Measurements from ENCODE around the gene UNKL. TPM values are rescaled to one million over a fixed set of nuclear protein-coding genes. Genes with fewer than 3 reads are reported as not detected.

The UNKL gene, protein sequence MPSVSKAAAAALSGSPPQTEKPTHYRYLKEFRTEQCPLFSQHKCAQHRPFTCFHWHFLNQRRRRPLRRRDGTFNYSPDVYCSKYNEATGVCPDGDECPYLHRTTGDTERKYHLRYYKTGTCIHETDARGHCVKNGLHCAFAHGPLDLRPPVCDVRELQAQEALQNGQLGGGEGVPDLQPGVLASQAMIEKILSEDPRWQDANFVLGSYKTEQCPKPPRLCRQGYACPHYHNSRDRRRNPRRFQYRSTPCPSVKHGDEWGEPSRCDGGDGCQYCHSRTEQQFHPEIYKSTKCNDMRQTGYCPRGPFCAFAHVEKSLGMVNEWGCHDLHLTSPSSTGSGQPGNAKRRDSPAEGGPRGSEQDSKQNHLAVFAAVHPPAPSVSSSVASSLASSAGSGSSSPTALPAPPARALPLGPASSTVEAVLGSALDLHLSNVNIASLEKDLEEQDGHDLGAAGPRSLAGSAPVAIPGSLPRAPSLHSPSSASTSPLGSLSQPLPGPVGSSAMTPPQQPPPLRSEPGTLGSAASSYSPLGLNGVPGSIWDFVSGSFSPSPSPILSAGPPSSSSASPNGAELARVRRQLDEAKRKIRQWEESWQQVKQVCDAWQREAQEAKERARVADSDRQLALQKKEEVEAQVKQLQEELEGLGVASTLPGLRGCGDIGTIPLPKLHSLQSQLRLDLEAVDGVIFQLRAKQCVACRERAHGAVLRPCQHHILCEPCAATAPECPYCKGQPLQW
- total RNA-seq = 10 to 100 TPM; 22.6 to 24.2 TPM

DNA sequence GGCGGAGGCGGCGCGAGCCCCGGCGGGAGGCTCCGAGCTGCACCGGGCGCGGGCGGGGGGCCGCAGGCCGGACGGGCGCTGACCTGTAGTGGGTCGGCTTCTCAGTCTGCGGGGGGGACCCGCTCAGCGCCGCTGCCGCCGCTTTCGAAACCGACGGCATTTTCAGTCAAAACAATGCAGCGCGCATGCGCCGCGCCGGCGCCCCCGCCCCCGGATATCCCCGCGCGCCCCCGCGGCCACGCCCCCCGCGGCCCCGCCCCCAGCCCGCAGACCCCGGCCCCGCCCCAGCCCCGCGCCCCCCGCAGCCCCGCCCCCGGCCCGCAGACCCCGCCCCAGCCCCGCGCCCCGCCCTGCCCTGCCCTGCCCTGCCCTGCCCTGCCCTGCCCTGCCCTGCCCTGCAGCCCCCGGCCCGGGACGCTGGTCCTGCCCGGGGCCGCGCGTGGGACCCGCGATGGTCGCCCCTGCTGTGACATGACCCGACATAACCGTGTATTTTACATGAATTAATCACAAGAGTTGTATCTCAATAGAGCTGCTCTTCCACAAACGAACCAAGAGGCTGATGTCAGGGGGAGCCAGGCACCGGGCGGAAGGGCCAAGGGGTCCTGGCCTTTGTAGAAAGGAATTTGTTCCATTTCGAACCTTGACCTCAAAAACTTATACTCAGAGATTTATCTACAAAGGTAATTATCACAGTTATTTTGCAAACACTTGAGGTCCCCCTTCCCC is at the start of gene UNKL:
Gene UNKL, minus strand, starts transcription at position 173 of the 729 bp plus-strand sequence. Its CDS starts 13 bp downstream, at position 160.
- no peaks in the 10 kb centered on the region for H3K27me3 Mint-ChIP-seq
- peak; percentile 80 for DNase-seq
- peak within 1 kb of the TSS; percentile 84 for H3K27ac Mint-ChIP-seq
- peak within 1 kb of the TSS; percentile 83 for H3K4me3 Mint-ChIP-seq
- no peaks in the 10 kb centered on the region for H3K9me3 Mint-ChIP-seq
- H3K4me1 Mint-ChIP-seq = peaks cover 23% of the 10 kb centered on the region
- peaks cover 2% of the 10 kb centered on the region for H3K36me3 Mint-ChIP-seq

DNA sequence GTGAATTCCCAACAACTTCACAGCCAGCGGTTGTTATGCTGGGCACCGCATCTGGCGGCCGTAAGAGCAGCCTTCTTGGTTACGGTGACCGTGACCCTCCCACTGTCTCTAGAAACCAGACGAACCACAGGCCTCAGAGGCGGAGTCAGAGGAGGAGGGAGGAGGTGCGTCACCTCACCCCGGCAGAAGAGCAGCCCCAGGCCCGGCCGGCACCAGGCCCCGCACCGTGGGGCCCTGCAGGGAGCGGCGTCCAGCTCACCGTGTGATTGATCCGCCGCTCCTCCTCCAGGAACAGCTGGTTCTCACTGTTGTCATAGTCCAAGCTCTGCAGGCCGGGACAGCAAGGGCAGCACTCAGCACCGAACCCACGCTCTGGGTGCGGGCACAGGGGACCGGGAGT is 46.6 kb upstream of the UNKL start:
- Mint-ChIP-seq H3K9me3 (no peaks in the 10 kb centered on the region), H3K27ac (no peak overlapping the region), H3K4me3 (no peak overlapping the region), H3K4me1 (peaks cover 4% of the 10 kb centered on the region), H3K36me3 (no peaks in the 10 kb centered on the region), H3K27me3 (no peaks in the 10 kb centered on the region)
- DNase-seq = no peak

DNA sequence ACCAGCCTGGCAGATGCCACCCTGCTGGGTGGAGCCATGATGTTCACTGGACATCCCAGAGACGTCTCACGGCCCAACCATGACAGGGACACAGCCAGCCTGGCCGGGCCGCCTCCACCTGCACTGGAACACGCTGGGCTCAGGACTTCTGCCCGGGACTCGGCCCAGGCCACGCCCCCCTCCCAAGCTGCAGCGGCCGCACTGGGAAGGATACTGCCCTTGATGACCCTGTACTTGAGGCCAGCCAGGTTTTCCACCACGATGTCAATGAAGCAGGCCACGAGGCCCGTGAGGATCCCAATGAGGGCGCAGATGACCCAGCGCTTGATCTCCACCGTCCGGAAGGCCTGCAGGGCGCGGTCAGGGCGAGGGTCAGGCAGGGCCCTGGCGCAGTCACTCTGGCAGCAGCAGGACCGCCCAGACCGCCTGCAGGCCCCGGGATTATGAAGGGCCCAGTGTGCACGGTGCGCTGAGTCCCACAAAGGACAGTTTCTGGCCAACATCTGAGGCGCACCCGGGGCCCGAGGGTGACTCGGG is 46.2 kb upstream of the UNKL start:
- H3K4me3 Mint-ChIP-seq = no peak overlapping the region
- H3K9me3 Mint-ChIP-seq = no peaks in the 10 kb centered on the region
- DNase-seq = no peak
- peaks cover 4% of the 10 kb centered on the region for H3K4me1 Mint-ChIP-seq
- H3K27me3 Mint-ChIP-seq = no peaks in the 10 kb centered on the region
- no peaks in the 10 kb centered on the region for H3K36me3 Mint-ChIP-seq
- no peak overlapping the region for H3K27ac Mint-ChIP-seq

DNA sequence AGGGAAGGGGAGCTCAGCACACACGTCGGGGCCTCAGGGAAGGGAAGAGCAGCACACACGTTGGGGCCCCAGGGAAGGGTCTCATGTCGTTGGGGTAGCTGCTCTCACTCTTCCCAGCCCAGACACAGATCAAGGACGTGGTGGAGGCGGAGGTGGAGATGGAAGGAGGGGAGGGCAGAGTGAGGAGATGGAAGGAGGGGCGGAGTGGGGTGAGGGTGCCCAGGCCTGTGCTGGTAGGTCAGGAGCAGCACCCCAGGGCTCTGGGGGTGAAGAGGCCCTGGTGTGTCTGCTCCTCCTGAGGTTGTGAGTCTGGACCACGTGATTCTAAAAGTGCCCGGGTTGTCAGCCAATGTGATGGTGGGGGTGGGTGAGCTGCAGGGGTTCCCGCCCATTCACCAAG is 45.5 kb upstream of the UNKL start:
- Mint-ChIP-seq H3K27ac (no peak overlapping the region), H3K36me3 (no peaks in the 10 kb centered on the region), H3K9me3 (no peaks in the 10 kb centered on the region), H3K4me3 (no peak overlapping the region), H3K4me1 (peaks cover 4% of the 10 kb centered on the region), H3K27me3 (no peaks in the 10 kb centered on the region)
- DNase-seq = no peak

DNA sequence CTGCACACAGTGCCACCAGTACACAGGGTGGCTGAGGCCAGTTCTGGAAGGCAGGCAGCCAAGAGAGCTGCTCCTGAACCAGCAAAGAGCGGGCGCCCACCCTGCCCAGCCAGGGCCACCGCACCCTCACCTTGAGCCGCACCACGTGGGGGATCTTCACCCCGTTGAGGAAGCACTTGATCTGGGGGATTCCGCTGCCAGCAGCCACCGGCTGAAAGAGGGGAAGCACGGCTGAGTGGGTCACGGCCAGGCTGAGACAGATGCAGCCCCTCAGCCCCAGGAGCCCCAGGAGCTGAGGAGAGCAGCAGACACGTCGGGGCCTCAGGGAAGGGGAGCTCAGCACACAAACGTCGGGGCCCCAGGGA is 44.5 kb upstream of the UNKL start:
- Mint-ChIP-seq H3K27ac (peak overlapping the region; percentile 70), H3K27me3 (no peaks in the 10 kb centered on the region), H3K4me3 (no peak overlapping the region), H3K4me1 (peaks cover 4% of the 10 kb centered on the region), H3K36me3 (no peaks in the 10 kb centered on the region), H3K9me3 (no peaks in the 10 kb centered on the region)
- no peak for DNase-seq

DNA sequence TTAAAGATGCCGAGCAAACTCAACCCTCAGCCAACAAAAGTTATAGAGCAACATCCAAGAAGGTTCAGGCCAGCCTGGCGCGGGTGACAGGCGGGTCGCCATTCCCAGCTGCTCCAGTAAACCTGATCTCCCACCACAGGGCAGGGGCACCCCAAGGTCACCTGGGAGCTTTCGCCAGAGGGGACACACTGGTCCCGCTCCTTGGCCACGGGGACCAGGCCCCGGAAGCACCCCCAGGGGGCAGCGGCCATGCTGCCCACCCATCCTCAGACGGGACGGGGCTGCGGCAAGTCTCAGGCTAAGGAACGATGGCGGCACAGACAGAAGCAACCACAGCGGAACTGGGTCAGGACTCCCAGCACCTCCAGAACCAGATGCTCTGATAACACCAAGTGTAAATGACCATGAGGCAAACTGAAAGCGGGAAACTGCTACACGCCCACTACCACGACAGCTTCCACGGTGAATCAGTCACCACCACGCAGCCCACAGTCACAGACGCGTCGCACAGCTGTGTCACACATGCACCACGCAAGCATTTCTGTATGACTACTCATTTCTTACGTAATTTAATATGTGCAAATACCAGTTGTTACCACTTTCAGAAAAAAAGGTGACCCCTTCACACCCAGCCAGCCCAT is 44.0 kb upstream of the UNKL start:
- Mint-ChIP-seq H3K36me3 (no peaks in the 10 kb centered on the region), H3K27me3 (no peaks in the 10 kb centered on the region), H3K9me3 (no peaks in the 10 kb centered on the region), H3K27ac (peak overlapping the region; percentile 70), H3K4me3 (no peak overlapping the region), H3K4me1 (peaks cover 4% of the 10 kb centered on the region)
- DNase-seq = peak; percentile 36

DNA sequence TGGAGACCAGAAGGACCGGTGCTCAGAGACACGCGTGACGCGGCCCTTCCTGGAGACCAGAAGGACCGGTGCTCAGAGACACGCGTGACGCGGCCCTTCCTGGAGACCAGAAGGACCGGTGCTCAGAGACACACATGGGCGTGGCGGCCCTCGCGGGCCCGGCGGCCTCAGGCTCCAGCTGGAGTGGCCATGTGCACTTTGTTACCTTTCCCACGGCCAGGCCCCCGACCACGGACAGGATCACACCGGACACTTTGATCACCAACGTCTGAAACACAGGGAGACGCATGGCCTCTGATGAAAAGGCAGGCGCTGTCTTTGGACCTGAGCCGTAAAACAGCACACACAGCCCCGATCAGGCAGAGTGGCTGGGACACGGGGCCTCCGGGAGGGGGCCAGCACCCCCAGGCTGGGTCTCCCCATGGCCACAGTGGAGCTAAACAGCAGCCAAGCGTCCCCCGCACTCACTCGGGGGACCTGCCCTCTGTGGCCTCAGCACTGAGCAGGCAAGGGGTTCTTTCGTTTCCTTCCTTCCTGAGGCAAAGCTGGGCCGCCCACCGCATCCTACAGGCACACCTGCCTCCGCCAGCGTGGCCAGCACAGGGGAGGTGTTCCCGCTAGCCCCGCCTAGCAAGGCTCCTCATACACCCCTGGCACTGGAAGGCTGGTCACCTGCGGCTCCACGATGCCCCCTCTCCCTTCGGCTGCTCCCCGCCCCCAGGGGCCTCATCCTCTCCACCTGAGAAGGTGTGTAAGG is 43.2 kb upstream of the UNKL start:
- H3K36me3 Mint-ChIP-seq = no peaks in the 10 kb centered on the region
- H3K27ac Mint-ChIP-seq = no peak overlapping the region
- H3K4me1 Mint-ChIP-seq = peaks cover 4% of the 10 kb centered on the region
- DNase-seq = no peak
- no peaks in the 10 kb centered on the region for H3K27me3 Mint-ChIP-seq
- H3K4me3 Mint-ChIP-seq = no peak overlapping the region
- H3K9me3 Mint-ChIP-seq = no peaks in the 10 kb centered on the region

DNA sequence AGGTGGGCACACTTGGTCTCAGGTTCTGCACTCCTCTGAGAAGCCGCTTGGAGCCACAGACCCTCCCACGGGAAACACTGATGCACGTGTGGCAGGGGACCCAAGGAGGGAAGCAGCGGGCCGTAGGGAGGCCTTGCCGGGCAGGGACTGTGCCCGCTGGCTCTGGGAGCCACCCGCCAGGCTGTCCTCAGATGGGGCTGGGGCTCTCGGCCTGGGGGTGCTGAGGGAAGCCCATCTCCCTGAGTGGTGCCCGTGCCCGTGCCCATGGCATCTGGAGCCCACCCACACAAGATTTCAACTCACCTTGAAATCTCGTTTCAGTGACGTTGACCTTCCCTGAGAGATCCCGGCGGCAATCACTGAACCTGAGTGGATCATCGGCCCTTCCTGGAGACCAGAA is 42.4 kb upstream of the UNKL start:
- no peak overlapping the region for H3K4me3 Mint-ChIP-seq
- H3K36me3 Mint-ChIP-seq = no peaks in the 10 kb centered on the region
- no peaks in the 10 kb centered on the region for H3K27me3 Mint-ChIP-seq
- H3K27ac Mint-ChIP-seq = no peak overlapping the region
- peaks cover 4% of the 10 kb centered on the region for H3K4me1 Mint-ChIP-seq
- DNase-seq = no peak
- H3K9me3 Mint-ChIP-seq = no peaks in the 10 kb centered on the region

DNA sequence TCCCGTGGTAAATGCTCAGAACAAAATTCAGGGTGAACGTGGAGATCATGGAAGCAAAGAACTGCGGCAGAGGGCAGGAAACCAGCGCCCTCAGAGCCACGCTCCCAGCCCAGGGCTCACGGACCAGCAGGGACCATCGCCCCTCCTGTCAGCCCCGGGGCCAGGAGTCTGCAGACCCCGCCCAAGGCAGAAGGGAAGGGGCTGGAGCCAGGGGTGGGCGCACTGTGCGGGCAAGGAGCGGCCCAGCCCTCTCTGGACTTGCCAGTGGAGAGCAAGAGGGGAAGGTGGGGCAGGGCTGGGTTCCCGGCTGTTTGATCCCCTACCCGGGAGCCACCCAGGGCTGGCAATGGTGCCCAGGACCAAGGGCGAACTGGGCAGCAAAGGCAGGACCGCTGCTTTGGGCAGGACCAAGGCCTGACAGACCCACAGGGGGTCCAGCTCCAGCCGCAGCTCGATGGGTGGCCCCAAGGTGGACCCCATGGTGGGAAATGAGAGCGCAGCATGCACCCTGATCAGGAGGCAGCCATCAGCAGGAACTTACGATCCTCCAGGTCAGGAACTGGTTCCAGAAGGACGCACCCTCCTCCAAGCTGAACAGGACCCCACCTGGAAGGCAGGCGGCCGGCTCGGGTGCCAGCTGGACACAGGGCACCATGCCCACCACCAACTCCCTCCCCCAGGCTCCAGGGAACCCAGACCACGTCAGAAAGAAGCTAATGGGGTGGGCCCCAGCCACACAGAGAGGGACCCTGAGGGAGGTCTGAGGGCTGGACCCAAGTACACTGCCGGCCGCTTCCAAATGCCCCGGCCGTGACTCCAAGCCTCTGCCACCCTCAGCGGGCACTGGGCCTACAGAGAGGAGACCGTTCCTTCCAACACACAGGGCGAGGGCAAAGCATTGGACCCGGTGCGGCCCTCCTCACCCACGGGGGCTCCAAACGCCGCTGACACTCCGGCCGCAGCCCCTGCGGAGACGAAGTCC is 41.0 kb upstream of the UNKL start:
- no peak for DNase-seq
- H3K36me3 Mint-ChIP-seq = peaks cover 1% of the 10 kb centered on the region
- peaks cover 4% of the 10 kb centered on the region for H3K4me1 Mint-ChIP-seq
- H3K27ac Mint-ChIP-seq = no peak overlapping the region
- no peak overlapping the region for H3K4me3 Mint-ChIP-seq
- no peaks in the 10 kb centered on the region for H3K9me3 Mint-ChIP-seq
- no peaks in the 10 kb centered on the region for H3K27me3 Mint-ChIP-seq

DNA sequence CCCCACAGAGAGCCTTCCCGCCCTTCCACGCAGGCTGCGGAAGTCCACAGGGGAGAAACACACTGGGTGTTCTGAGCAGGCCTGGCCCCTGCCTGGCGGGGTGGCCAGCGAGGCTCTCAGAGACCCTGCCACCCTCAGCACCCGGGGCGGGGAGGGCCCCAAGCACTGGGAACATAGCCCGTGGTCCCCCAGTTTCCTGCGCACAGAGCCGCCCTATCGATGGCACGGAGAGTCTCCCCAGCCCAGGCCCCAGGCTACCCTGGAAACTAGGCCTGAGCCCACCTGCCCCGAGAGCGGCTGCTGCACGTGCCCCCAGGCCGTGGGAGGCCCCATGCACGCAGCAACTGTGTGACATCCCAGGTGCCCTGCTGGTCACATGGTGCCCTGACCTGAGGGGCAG is 40.1 kb upstream of the UNKL start:
- no peaks in the 10 kb centered on the region for H3K27me3 Mint-ChIP-seq
- H3K27ac Mint-ChIP-seq = no peak overlapping the region
- H3K4me1 Mint-ChIP-seq = peaks cover 4% of the 10 kb centered on the region
- peaks cover 1% of the 10 kb centered on the region for H3K36me3 Mint-ChIP-seq
- H3K9me3 Mint-ChIP-seq = no peaks in the 10 kb centered on the region
- DNase-seq = no peak
- H3K4me3 Mint-ChIP-seq = no peak overlapping the region

DNA sequence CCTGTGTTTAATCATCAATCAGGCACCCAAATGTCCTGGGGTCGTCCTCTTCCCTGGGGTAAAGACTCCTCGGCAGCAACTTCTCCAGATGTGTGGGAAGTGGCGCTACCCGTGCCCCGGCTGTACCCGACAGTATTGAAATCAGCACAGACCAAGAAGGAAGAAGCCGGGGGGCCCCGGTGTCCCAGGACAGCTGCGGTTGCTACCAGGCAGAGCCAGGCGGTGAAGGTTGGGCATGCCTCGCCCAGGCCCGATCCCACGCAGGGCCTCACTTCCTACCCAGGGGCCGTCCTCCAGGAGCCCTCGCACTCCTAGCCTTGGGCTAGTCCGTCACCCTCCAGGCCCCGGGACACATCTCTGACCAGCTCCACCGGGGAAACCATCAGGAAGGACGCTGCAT is 38.8 kb upstream of the UNKL start:
- no peaks in the 10 kb centered on the region for H3K9me3 Mint-ChIP-seq
- no peaks in the 10 kb centered on the region for H3K27me3 Mint-ChIP-seq
- peak overlapping the region; percentile 20 for H3K27ac Mint-ChIP-seq
- H3K4me3 Mint-ChIP-seq = no peak overlapping the region
- DNase-seq = no peak
- peaks cover 1% of the 10 kb centered on the region for H3K36me3 Mint-ChIP-seq
- no peaks in the 10 kb centered on the region for H3K4me1 Mint-ChIP-seq

DNA sequence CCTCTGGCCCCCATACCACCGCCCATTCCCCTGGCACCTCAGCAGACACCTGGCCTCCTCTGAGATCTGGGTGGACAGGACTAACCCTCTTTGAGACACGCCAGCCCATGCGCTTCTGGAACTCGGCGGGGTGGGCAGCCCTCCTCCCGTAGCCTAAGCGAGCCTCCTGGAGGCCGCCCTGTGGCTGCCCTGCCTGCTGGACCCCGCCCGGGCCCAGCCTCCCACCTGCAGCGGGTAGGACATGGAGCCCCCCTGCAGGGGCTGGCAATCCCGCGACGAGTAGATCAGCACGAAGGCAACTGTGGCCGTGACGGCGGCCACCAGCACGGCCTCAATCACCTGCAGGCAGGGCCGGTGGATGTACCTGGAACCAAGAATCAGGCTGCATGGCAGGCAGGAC is 38.0 kb upstream of the UNKL start:
- no peak for DNase-seq
- no peak overlapping the region for H3K27ac Mint-ChIP-seq
- no peaks in the 10 kb centered on the region for H3K27me3 Mint-ChIP-seq
- H3K4me1 Mint-ChIP-seq = no peaks in the 10 kb centered on the region
- no peaks in the 10 kb centered on the region for H3K9me3 Mint-ChIP-seq
- H3K4me3 Mint-ChIP-seq = no peak overlapping the region
- peaks cover 2% of the 10 kb centered on the region for H3K36me3 Mint-ChIP-seq

DNA sequence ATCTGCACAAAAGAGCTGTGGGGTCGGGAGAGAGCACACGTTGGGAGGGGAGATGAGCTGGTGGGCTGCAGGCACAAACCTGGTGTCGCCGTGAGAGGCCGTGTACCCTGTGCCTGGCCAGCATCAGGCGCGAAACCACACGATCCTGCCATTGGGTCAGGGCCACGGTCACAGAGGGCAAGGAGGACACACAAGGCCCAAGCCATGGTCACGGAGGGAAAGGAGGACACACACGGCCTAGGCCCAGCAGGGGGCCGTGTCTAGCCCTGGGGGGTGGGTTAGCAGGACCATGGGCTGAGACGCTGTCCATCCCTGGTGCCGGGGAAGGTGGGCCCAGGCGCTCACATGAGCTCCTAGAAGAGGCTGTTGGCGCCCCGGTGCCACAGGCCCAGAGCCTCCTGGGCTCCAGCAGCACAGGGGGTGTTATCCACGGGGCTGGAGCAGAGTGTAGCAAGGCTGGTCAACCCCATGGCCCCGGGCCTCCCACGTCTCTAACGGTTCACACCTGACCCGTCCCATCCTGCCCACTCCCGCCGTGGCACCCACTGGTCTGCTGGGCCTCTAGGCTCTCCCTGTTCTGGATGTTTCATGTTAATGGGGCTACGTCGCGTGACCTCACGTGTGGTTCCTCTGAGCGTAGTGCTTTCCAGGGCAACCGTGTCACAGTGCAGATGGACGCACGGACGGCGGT is 37.3 kb upstream of the UNKL start:
- DNase-seq = no peak
- H3K27ac Mint-ChIP-seq = no peak overlapping the region
- H3K27me3 Mint-ChIP-seq = no peaks in the 10 kb centered on the region
- no peak overlapping the region for H3K4me3 Mint-ChIP-seq
- H3K9me3 Mint-ChIP-seq = no peaks in the 10 kb centered on the region
- peaks cover 2% of the 10 kb centered on the region for H3K36me3 Mint-ChIP-seq
- H3K4me1 Mint-ChIP-seq = no peaks in the 10 kb centered on the region
